Activated CD4-positive, CD25-positive, alpha-beta regulatory T cell (primary cell): ENCODE data around the gene TPPP2.
A peak's percentile ranks its signal among the peaks of the same experiment; 100 is the strongest.

Experiments used
- DNase-seq, 4 experiments: peaks; one replicate each; lab custom pipeline; 2025; lab: John Stamatoyannopoulos, UW

The TPPP2 gene

GRCh38 chr14:21017528-21018245 lies 12.3 kb upstream of the TPPP2 start:
- no peak for DNase-seq

DNA sequence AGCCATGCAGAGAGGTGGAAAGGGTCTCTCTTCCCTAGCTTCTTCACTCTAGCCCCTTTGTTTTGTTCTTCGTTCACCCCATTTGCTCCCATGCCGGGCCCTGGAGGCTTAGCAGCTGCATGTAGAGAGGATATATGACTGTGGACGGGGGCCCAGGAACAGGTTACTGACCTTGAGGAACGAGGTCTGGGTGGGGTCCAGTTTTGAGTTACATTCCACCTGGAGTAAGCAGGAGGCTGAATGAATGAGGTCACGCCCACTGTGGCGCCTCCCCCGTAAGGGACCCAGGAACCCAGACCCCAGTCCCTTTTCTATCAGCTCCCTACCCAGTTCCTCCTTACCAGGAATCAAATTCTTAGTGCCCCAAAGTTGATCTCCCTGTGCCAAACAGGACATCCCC lies 11.7 kb upstream of the TPPP2 start:
- no peak for DNase-seq

DNA sequence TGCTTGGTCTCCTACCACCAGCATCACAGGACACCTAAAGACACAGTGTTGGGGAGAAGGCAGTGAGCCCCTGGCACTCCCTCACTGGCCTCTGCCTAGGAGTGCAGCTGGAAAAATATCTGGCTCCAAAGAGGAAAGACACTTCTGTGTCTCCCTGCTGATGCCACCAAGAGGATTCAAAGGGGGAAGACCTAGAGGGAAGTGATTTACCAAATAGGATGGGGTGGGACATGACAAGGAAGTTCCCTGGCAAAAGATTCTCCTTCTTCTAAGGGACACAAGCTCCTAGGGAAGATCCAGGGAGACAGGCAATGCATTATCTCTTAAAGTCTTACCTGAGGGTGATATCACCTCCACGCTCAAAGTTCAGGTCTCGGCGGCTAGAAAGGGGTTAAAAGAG lies 11.2 kb upstream of the TPPP2 start:
- no peak for DNase-seq

DNA sequence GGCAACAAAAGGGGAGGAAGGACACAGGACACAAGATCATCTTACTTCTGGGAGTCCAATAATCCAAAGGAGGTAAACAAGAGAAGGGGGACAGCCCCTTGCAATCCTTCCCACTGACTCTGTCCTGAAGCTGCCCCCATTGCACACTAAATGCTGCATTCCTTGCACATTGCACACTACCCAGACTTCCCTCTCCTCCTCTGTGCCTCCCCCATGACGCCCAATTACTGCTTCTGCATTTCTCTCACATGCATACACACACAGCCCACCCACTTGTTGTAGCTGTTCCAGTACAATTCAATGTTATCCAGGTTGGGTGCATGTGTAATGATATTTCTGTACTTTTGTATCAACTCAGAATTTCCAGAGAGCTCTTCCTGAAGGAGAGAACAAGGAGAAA lies 10.7 kb upstream of the TPPP2 start:
- no peak for DNase-seq

GRCh38 chr14:21020977-21021545 lies 9.0 kb upstream of the TPPP2 start:
- no peak for DNase-seq

DNA sequence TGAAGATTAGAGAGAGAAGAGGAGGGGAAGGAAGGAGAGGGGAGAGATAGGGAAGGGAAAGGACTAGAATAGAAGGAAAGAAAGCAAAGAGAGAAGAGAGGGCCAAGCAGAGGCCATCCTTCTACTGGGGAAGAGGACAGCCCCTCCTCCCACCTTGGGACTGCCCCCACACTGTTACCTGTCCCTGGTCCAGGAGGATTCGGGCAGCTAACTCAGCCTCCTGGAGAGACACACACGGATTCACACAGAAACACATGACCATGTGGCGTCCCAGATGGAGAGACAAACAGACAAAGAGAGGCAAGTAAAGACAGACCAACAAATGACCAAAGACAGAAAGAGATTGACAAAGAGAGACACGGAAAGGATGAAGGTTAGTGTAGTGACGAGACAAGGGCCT lies 7.3 kb upstream of the TPPP2 start:
- DNase-seq, result no peak

- no peak for DNase-seq
These were observed 6.8 kb upstream of the TPPP2 start for GRCh38 chr14:21023174-21023573.

GRCh38 chr14:21023817-21024584 lies 6.0 kb upstream of the TPPP2 start:
- no peak for DNase-seq

- DNase-seq, result peak; percentile 25 to 69 (median 48)
These were observed 5.2 kb upstream of the TPPP2 start, which contains the start of gene NDRG2 for GRCh38 chr14:21024585-21025370. Gene NDRG2, minus strand, starts transcription at chr14:21025061. Its CDS starts 1,746 bp downstream, at chr14:21023315.

GRCh38 chr14:21025371-21026273 lies 4.4 kb upstream of the TPPP2 start:
- no peak for DNase-seq

GRCh38 chr14:21026274-21026987 lies 3.6 kb upstream of the TPPP2 start:
- no peak for DNase-seq

DNA sequence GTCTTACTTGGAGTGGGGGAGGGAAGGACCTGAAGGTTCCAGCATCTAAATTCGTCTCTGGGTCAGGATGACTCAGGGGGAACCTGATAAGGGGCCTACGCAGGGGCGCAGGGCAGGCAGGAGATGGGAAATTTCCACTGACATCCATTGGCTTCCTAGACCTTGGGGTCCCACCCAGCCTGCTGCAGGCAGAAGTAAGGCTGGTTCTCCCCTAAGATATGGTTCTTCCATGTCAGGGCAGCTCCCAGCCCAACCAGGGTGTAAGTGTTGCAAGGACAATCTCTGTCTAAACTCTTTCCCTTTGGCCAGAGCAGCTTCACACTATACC lies 3.1 kb upstream of the TPPP2 start:
- no peak for DNase-seq

GRCh38 chr14:21030531-21030930 lies 514 bp downstream of the TPPP2 start:
- DNase-seq, result no peak

DNA sequence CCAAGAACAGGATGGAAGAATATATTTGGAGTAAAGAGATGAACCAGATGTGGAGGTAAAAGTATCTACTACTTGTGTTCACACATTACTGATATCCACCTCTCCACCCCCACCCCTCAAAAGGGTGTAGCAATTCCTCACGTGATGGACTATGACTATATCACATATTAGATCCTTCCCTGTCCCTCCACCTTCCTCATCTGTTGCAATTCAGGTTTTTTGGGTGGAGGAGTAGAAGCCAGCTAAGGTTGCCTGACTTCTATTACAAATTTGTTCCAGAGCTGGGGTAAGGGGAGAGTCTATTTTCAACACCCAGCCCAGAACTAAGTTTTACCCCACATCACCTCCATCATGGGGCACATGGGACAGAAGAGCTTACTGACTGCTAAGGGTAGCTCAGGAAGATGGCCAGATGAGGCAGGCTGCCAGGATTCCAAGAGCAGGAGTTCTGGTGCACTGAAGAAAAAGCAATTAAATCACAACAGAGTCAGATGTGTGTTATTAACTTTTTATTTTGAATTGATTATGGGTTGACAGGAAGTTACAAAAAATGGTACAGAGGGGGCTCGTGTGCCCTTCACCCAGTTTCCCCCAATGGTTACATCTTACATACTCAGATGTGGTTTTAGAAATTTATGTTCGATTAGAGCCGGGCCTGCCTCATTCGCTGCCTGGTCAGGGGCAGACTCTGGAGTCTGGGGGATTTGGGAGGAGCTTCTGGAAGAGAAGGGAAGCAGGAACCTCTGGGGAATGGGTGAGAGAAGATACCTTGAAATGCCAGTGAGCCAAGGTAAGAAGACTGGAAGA lies 2.5 kb downstream of the TPPP2 start:
- DNase-seq, result no peak

DNA sequence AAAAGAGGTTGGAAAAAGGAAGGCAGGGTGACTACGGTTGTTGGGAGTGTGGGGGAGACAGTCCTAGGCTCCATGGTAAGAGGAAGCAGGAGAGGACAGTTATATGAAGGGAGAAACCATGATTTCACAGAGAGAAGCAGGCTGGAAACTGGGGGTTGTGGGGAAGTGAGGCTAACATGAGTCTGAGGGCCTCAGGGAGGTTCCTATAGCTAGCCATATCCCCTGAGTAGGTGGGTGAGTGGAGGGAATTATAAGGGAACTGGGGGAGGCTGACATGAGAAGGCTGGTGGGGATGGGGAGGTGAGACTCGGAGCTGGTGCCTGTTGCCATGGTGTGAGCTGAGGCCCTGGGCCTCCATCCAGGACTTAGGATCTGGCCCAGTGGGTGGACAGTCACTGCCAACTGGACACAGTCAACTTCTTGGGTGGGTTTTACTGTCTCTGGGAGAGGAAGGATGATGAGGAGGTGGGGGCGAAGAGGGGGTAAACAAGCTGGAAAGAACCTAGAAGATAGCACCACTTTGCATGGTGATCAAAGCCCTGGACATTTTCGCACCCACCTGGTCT lies 3.2 kb downstream of the TPPP2 start:
- no peak for DNase-seq

DNA sequence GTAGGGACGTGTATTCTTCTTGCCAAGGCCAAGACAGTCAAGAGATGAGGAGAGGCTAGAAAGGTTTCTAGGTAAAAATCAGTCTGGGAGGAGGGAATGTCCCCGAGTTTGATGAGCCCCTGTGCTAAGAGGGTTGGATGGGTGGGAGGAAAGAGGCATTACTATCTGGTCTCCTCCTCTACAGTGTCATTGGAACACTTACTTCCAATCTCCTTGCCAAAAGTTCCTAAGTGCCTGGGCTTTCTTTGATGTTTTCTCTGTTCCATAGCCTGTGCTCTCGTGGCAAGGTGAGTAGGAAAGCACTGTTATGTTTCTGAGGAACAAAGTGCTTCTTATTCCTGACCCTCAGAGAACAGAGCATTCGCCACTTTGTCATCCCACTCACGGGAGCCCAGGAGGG lies 4.7 kb downstream of the TPPP2 start, which contains the start of gene RNASE13:
Gene RNASE13, minus strand, starts transcription at position 101 of the 400 bp plus-strand sequence. CDS start 519 bp downstream, outside the sequence.
- no peak for DNase-seq

- DNase-seq, result no peak
These were observed 6.7 kb downstream of the TPPP2 start for GRCh38 chr14:21036751-21037150.

- no peak for DNase-seq
These were observed 7.1 kb downstream of the TPPP2 start for GRCh38 chr14:21037156-21037555.
